Caco-2 (cell line): ENCODE results near the gene CD276. TPM values are rescaled to one million over a fixed set of nuclear protein-coding genes. Genes with fewer than 3 reads are reported as not detected.

ENCODE experiments used
- BruUV-seq: library from RNA; stranded (reverse); fragments of 400-500 nt; replicated peaks from 2 replicates; lab custom pipeline; 2021; lab: Mats Ljungman, UMichigan
- CTCF ChIA-PET: fragments of 300-600 bp; sonication (Branson Sonifier 250); formaldehyde crosslinking; loops from one replicate; lab custom pipeline; 2022; ENCODE audit warnings: antibody characterized with exemption; lab: Charles Lee
- POLR2A ChIA-PET: fragments of 300-600 bp; sonication (Branson Sonifier 250); formaldehyde crosslinking; loops from one replicate; lab custom pipeline; 2022; ENCODE audit warnings: antibody characterized with exemption; lab: Charles Lee
- DNase-seq, 2 experiments: peaks; one replicate each; pipeline versions ENCODE4 v3.0.0 to v3.0.0-alpha.2; 2020 to 2022
- H3K27me3 ChIP-seq: replicated peaks from 2 replicates; pipeline ENCODE4 v1.6.0; 2011; ENCODE audit warnings: low read length; ENCODE audit not compliant: control insufficient read depth, insufficient read depth
- H3K36me3 ChIP-seq: 2 replicates; pipeline ENCODE4 v1.5.1; 2011; ENCODE audit warnings: low read length; ENCODE audit not compliant: control insufficient read depth, insufficient read depth
- H3K4me1 ChIP-seq: fragments of 250-450 bp; sonication (Bioruptor Pico); 2 replicates; pipeline ENCODE4 v1.5.1; 2020; ENCODE audit warnings: mild to moderate bottlenecking
- H3K4me3 ChIP-seq: 2 replicates; pipeline ENCODE4 v1.5.1; 2011; ENCODE audit warnings: low read depth, mild to moderate bottlenecking, control low read depth, low read length
- H3K9me3 ChIP-seq: fragments of 250-450 bp; sonication (Bioruptor Pico); 2 replicates; pipeline ENCODE4 v1.5.1; 2020; ENCODE audit warnings: mild to moderate bottlenecking, moderate library complexity
- H3K27ac Mint-ChIP-seq: one replicate; pipeline ENCODE4 v1.8.0; 2022; ENCODE audit warnings: mixed read lengths; ENCODE audit not compliant: unreplicated experiment
- H3K27me3 Mint-ChIP-seq: one replicate; pipeline ENCODE4 v1.8.0; 2022; ENCODE audit warnings: mixed read lengths; ENCODE audit not compliant: insufficient read depth, unreplicated experiment
- H3K36me3 Mint-ChIP-seq: one replicate; pipeline ENCODE4 v1.8.0; 2022; ENCODE audit warnings: mild to moderate bottlenecking, mixed read lengths; ENCODE audit not compliant: insufficient read depth, unreplicated experiment
- H3K4me1 Mint-ChIP-seq: one replicate; pipeline ENCODE4 v1.8.0; 2022; ENCODE audit warnings: low read depth, mixed read lengths; ENCODE audit not compliant: unreplicated experiment
- H3K4me3 Mint-ChIP-seq: one replicate; pipeline ENCODE4 v1.8.0; 2022; ENCODE audit warnings: mild to moderate bottlenecking, moderate library complexity, mixed read lengths; ENCODE audit not compliant: unreplicated experiment
- H3K9me3 Mint-ChIP-seq: one replicate; pipeline ENCODE4 v1.8.0; 2022; ENCODE audit warnings: mixed read lengths; ENCODE audit not compliant: unreplicated experiment
- CTCF ChIP-seq, 2 experiments: fragments of 200-600 bp in 1 of 2; IDR thresholded peaks; 1 replicate in 1 of 2; 2 replicates in 1 of 2; pipeline versions ENCODE4 v1.5.1 to v1.8.0; 2011 to 2022; ENCODE audit warnings: antibody characterized with exemption in 1 of 2, control low read depth in 1 of 2, inconsistent platforms in 1 of 2, low read depth in 1 of 2, low read length in 1 of 2, mild to moderate bottlenecking in 1 of 2, moderate library complexity in 1 of 2; ENCODE audit not compliant: insufficient read depth in 1 of 2, severe bottlenecking in 1 of 2, unreplicated experiment in 1 of 2
- intact Hi-C: fragments of 100-400 bp; cut with micrococcal nuclease; formaldehyde crosslinking; loops from one replicate; pipeline ENCODE4 v1.10.0; 2022; ENCODE audit not compliant: unreplicated experiment
- total RNA-seq: library from RNA; stranded (reverse); gene quantifications from 2 replicates; pipeline ENCODE4 v1.2.3, GENCODE V29; 2022

CD276 gene
- total RNA-seq, 1 experiment from 2014 or later = 74.2 TPM

- peak overlapping the region; percentile 58 for H3K27ac Mint-ChIP-seq
- H3K4me3 Mint-ChIP-seq = peak overlapping the region; percentile 31
- no TSS peak for BruUV-seq
- H3K36me3 Mint-ChIP-seq = no peaks in the 10 kb centered on the region
- Histone ChIP-seq H3K4me1 (no peaks in the 10 kb centered on the region), H3K27me3 (no peaks in the 10 kb centered on the region), H3K4me3 (no peak overlapping the region), H3K9me3 (no peaks in the 10 kb centered on the region), H3K36me3 (no peaks in the 10 kb centered on the region)
- no peak for DNase-seq
- H3K27me3 Mint-ChIP-seq = peaks cover 4% of the 10 kb centered on the region
- intact Hi-C loops = no loop called here
- peaks cover 12% of the 10 kb centered on the region for H3K9me3 Mint-ChIP-seq
- POLR2A ChIA-PET = no interaction called here
- peaks cover 8% of the 10 kb centered on the region for H3K4me1 Mint-ChIP-seq
- CTCF ChIA-PET = no interaction called here
- no peak for TF ChIP-seq CTCF (IDR thresholded peaks at IDR 0.05; ENCODE audit: insufficient read depth in 1 of 2, low read depth in 1 of 2, low read length in 1 of 2, severe bottlenecking in 1 of 2, unreplicated experiment in 1 of 2)
Observed at GRCh38 chr15:73654659-73655058, 29.5 kb upstream of the CD276 start.

GRCh38 chr15:73655724-73656123, 28.5 kb upstream of the CD276 start:
- Histone ChIP-seq H3K27me3 (no peaks in the 10 kb centered on the region), H3K4me3 (no peak overlapping the region), H3K9me3 (no peaks in the 10 kb centered on the region), H3K4me1 (no peaks in the 10 kb centered on the region), H3K36me3 (no peaks in the 10 kb centered on the region)
- TF ChIP-seq CTCF (IDR thresholded peaks at IDR 0.05; ENCODE audit: insufficient read depth in 1 of 2, low read depth in 1 of 2, low read length in 1 of 2, severe bottlenecking in 1 of 2, unreplicated experiment in 1 of 2) = no peak
- ChIA-PET CTCF (no interaction called here), POLR2A (no interaction called here)
- intact Hi-C loops = no loop called here
- DNase-seq = no peak
- Mint-ChIP-seq H3K9me3 (peaks cover 12% of the 10 kb centered on the region), H3K4me1 (peaks cover 8% of the 10 kb centered on the region), H3K27ac (no peak overlapping the region), H3K4me3 (no peak overlapping the region), H3K27me3 (peaks cover 9% of the 10 kb centered on the region), H3K36me3 (no peaks in the 10 kb centered on the region)
- BruUV-seq = no TSS peak

DNA sequence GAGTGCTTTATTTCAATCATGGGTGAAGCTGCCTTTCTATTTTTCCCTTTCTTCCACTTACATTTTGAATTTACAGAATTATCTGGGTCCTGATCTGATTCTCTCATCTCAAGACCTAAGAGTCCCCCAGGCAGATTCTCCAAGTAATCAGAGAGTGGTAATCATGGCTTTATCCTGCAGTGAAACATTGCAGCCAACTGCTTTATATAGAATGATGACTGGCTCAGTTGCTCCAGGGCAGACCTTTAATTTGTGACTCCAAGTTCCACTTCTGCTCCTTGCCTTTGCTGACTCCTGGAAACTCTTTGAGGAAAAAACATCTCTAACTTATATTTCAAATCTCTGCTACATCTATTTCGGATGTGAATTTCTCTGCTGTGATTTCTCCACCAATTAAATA, 25.5 kb upstream of the CD276 start:
- Histone ChIP-seq H3K9me3 (no peaks in the 10 kb centered on the region), H3K27me3 (no peaks in the 10 kb centered on the region), H3K36me3 (no peaks in the 10 kb centered on the region), H3K4me3 (no peak overlapping the region), H3K4me1 (no peaks in the 10 kb centered on the region)
- H3K27ac Mint-ChIP-seq = no peak overlapping the region
- DNase-seq = no peak
- ChIA-PET CTCF (no interaction called here), POLR2A (no interaction called here)
- H3K9me3 Mint-ChIP-seq = no peaks in the 10 kb centered on the region
- H3K4me1 Mint-ChIP-seq = peaks cover 8% of the 10 kb centered on the region
- intact Hi-C loops = no loop called here
- BruUV-seq = no TSS peak
- no peaks in the 10 kb centered on the region for H3K36me3 Mint-ChIP-seq
- no peak overlapping the region for H3K4me3 Mint-ChIP-seq
- H3K27me3 Mint-ChIP-seq = peaks cover 12% of the 10 kb centered on the region
- TF ChIP-seq CTCF (IDR thresholded peaks at IDR 0.05; ENCODE audit: insufficient read depth in 1 of 2, low read depth in 1 of 2, low read length in 1 of 2, severe bottlenecking in 1 of 2, unreplicated experiment in 1 of 2) = no peak
